CD14-positive monocyte (primary cell): ENCODE results near the gene LMX1B. TPM values are rescaled to one million over a fixed set of nuclear protein-coding genes. Genes with fewer than 3 reads are reported as not detected.
A peak's percentile ranks its signal among the peaks of the same experiment; 100 is the strongest.

Experiments used
- DNase-seq, 3 donors: peaks; one replicate each; pipeline ENCODE4 v3.0.0-alpha.2; 2011 to 2022
- H2AFZ ChIP-seq: 2 replicates; pipeline ENCODE4 v1.6.0; 2012; ENCODE audit warnings: mild to moderate bottlenecking, low read depth, low read length, inconsistent platforms; ENCODE audit not compliant: insufficient read depth, poor library complexity, severe bottlenecking
- H3K27ac ChIP-seq, 2 donors: 1 replicate in 1 of 2; 2 replicates in 1 of 2; pipeline ENCODE4 v1.5.1; 2012 to 2013; ENCODE audit warnings: low read length in 2 of 2, control low read depth in 1 of 2, inconsistent platforms in 1 of 2, low read depth in 1 of 2, mild to moderate bottlenecking in 1 of 2
- H3K27me3 ChIP-seq, 2 donors: one replicate each; pipeline versions ENCODE4 v1.6.0 to v1.6.1; 2011 to 2013; ENCODE audit warnings: low read length in 2 of 2; ENCODE audit not compliant: control insufficient read depth in 2 of 2, insufficient read depth in 2 of 2
- H3K36me3 ChIP-seq, 2 donors: replicated peaks in 1 of 2; 1 replicate in 1 of 2; 2 replicates in 1 of 2; pipeline versions ENCODE4 v1.5.1 to v1.6.1; 2012 to 2013; ENCODE audit warnings: low read length in 2 of 2, control low read depth in 1 of 2, inconsistent platforms in 1 of 2, mild to moderate bottlenecking in 1 of 2; ENCODE audit not compliant: insufficient read depth in 2 of 2, control insufficient read depth in 1 of 2
- H3K4me1 ChIP-seq, 2 donors: 1 replicate in 1 of 2; 2 replicates in 1 of 2; pipeline versions ENCODE4 v1.5.1 to v1.6.1; 2012 to 2013; ENCODE audit warnings: low read length in 2 of 2, control low read depth in 1 of 2, inconsistent platforms in 1 of 2, mild to moderate bottlenecking in 1 of 2, moderate library complexity in 1 of 2; ENCODE audit not compliant: insufficient read depth in 2 of 2, control insufficient read depth in 1 of 2
- H3K4me2 ChIP-seq: replicated peaks from 2 replicates; pipeline ENCODE3; 2012; ENCODE audit warnings: low read length, moderate library complexity, mild to moderate bottlenecking; ENCODE audit not compliant: poor library complexity, severe bottlenecking; ENCODE audit errors: extremely low read depth
- H3K4me3 ChIP-seq, 3 experiments: fragments of 200-600 bp in 1 of 3; sonication (generic) in 1 of 3; replicated peaks in 1 of 3; 1 replicate in 2 of 3; 2 replicates in 1 of 3; pipeline ENCODE4 v1.5.1; 2011 to 2013; ENCODE audit warnings: low read length in 3 of 3, mild to moderate bottlenecking in 3 of 3, control low read depth in 2 of 3, low read depth in 2 of 3, inconsistent platforms in 1 of 3, moderate library complexity in 1 of 3
- H3K79me2 ChIP-seq: 2 replicates; pipeline ENCODE4 v1.6.0; 2012; ENCODE audit warnings: mild to moderate bottlenecking, control low read depth, inconsistent platforms, low read length, moderate library complexity; ENCODE audit not compliant: insufficient read depth
- H3K9ac ChIP-seq: 2 replicates; pipeline ENCODE4 v1.6.0; 2017; ENCODE audit warnings: low read length, mild to moderate bottlenecking; ENCODE audit not compliant: insufficient read depth, poor library complexity, severe bottlenecking
- H3K9me3 ChIP-seq, 2 donors: replicated peaks in 1 of 2; 1 replicate in 1 of 2; 2 replicates in 1 of 2; pipeline versions ENCODE4 v1.5.1 to v1.6.1; 2012 to 2013; ENCODE audit warnings: low read length in 2 of 2, control low read depth in 1 of 2; ENCODE audit not compliant: control insufficient read depth in 1 of 2, insufficient read depth in 1 of 2
- H4K20me1 ChIP-seq: 2 replicates; pipeline ENCODE4 v1.6.0; 2012; ENCODE audit warnings: mild to moderate bottlenecking, low read length, control low read depth, moderate library complexity; ENCODE audit not compliant: insufficient read depth
- H3K27ac Mint-ChIP-seq, 7 donors: one replicate each; pipeline ENCODE4 v1.8.0; 2020; ENCODE audit warnings: mild to moderate bottlenecking in 7 of 7, mixed read lengths in 7 of 7, moderate library complexity in 6 of 7, inconsistent platforms in 2 of 7
- H3K27me3 Mint-ChIP-seq, 3 donors: one replicate each; pipeline ENCODE4 v1.8.0; 2021 to 2022; ENCODE audit warnings: low read depth in 3 of 3, mild to moderate bottlenecking in 3 of 3, mixed read lengths in 3 of 3, moderate library complexity in 3 of 3, inconsistent platforms in 1 of 3
- H3K36me3 Mint-ChIP-seq, 2 donors: one replicate each; pipeline ENCODE4 v1.8.0; 2020; ENCODE audit warnings: mixed read lengths in 2 of 2, inconsistent platforms in 1 of 2, mild to moderate bottlenecking in 1 of 2
- H3K4me1 Mint-ChIP-seq: one replicate; pipeline ENCODE4 v1.8.0; 2020; ENCODE audit warnings: mild to moderate bottlenecking, mixed read lengths
- H3K4me3 Mint-ChIP-seq, 2 donors: one replicate each; pipeline ENCODE4 v1.8.0; 2020; ENCODE audit warnings: mild to moderate bottlenecking in 2 of 2, mixed read lengths in 2 of 2, moderate library complexity in 1 of 2
- H3K9me3 Mint-ChIP-seq, 7 donors: one replicate each; pipeline ENCODE4 v1.8.0; 2020 to 2022; ENCODE audit warnings: mixed read lengths in 7 of 7, mild to moderate bottlenecking in 6 of 7, moderate library complexity in 6 of 7, inconsistent platforms in 2 of 7
- CTCF ChIP-seq: fragments of 200-600 bp; IDR thresholded peaks from one replicate; pipeline ENCODE4 v1.8.0; 2022; ENCODE audit warnings: antibody characterized with exemption, mild to moderate bottlenecking
- WGBS: methylation state at CpG from one replicate; pipeline ENCODE4 v1.1.5; 2013; ENCODE audit warnings: missing lambda C conversion rate; ENCODE audit not compliant: insufficient coverage; 5-methylcytosine and 5-hydroxymethylcytosine counted together
- intact Hi-C, 2 donors: fragments of 100-400 bp; cut with micrococcal nuclease; formaldehyde crosslinking; loops; one replicate each; pipeline versions ENCODE4 v1.15.0 to v1.15.1; 2023
- polyA plus RNA-seq, 3 donors: library from polyadenylated mRNA; depleted of rRNA in 1 of 3; unstranded in 2 of 3; stranded (reverse) in 1 of 3; fragments of 300-500 nt in 2 of 3; fragments of >200 nt in 1 of 3; fragmentation: Illumina TruSeq in 2 of 3; gene quantifications; 1 replicate in 2 of 3; 2 replicates in 1 of 3; pipeline ENCODE4 v1.2.3, GENCODE V29; 2012 to 2021

Gene LMX1B
- polyA plus RNA-seq, 3 donors, result not detected

DNA sequence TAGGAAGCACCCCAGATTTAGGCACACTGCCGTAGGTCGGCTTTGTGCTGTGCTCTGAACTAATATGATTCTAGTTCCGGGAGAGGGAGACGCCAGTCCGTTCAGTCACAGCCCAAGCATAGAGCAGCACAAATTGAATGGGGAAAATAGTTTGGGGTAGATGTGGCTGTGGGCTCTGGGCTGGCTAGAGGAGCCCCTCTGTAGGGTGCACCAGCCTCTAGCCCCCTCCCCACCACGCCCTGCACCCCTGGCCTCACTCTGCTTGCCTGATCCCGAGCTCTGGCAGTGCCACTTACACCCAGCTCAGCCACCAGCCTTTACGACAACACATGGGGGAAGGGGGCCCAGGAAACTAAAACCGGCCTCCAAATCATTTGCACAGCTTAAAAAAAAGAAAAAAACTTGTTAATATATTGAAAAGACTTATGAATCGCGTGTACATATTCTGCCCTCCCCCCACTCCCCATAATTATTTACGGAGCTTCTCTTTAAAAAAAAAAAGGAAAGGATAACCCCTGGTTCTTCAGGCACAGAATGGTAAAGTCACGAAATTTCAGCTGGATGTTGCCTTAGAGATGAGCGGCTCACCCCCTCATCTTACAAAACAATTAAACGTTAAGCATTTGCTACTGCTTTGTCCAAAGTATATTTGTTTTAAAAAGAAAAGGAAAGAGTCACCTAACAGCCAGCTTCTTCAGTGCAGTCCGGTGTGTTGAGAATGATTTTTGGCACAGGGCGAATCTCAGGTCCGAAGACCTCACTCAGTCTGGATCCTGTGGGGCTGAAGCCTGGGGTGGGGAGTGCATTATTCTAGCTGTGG lies 3.5 kb downstream of the LMX1B start:
- Histone ChIP-seq H3K36me3 (no peaks in the 10 kb centered on the region), H2AFZ (no peak overlapping the region), H4K20me1 (no peaks in the 10 kb centered on the region), H3K9ac (no peak overlapping the region), H3K4me1 (peaks cover 5 to 12% of the 10 kb centered on the region in 2 donors), H3K27me3 (peaks cover 64 to 84% of the 10 kb centered on the region in 2 donors), H3K27ac (no peak overlapping the region), H3K79me2 (no peaks in the 10 kb centered on the region), H3K4me2 (no peak overlapping the region), H3K4me3 (no peak overlapping the region), H3K9me3 (peaks cover 0 to 47% of the 10 kb centered on the region in 2 donors)
- Mint-ChIP-seq H3K27ac (no peak overlapping the region), H3K36me3 (peaks cover 0 to 3% of the 10 kb centered on the region in 2 donors), H3K4me3 (peak overlapping the region in 1 of 2 donors; percentile 84), H3K9me3 (peaks cover 0 to 27% (median 12%) of the 10 kb centered on the region in 7 donors), H3K27me3 (peaks cover 83 to 93% (median 88%) of the 10 kb centered on the region in 3 donors), H3K4me1 (peaks cover 17% of the 10 kb centered on the region)
- TF ChIP-seq CTCF, result no peak
- 20% methylated on average over 5 of the region's 18 CpGs for WGBS
- intact Hi-C loops, result no loop called here
- no peak for DNase-seq

DNA sequence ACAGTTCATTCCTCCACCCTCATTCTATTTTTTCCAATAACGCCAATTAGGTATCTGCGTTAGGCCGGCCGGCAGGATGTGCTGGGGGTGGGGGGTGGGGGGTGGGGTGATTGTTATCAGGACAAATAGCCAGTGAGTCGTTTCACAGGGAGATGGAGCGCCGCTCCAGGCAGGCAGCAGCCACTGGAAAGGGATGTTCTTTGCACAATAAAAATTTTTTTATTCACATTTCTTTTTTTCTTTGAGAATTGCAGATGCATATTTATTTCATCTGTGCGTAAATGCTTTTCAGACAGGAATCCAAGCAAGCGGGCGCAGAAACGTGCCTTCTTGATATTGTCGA lies 4.1 kb downstream of the LMX1B start:
- Mint-ChIP-seq H3K36me3 (peaks cover 0 to 3% of the 10 kb centered on the region in 2 donors), H3K4me3 (peak overlapping the region in 1 of 2 donors; percentile 84), H3K9me3 (peaks cover 0 to 26% (median 12%) of the 10 kb centered on the region in 7 donors), H3K27ac (no peak overlapping the region), H3K27me3 (peaks cover 86 to 94% (median 90%) of the 10 kb centered on the region in 3 donors), H3K4me1 (peaks cover 17% of the 10 kb centered on the region)
- 10% methylated on average over 2 of the region's 12 CpGs for WGBS
- Histone ChIP-seq H3K27me3 (peaks cover 66 to 86% of the 10 kb centered on the region in 2 donors), H3K4me2 (no peak overlapping the region), H3K27ac (no peak overlapping the region), H2AFZ (no peak overlapping the region), H3K9me3 (peaks cover 0 to 51% of the 10 kb centered on the region in 2 donors), H3K36me3 (no peaks in the 10 kb centered on the region), H4K20me1 (no peaks in the 10 kb centered on the region), H3K79me2 (no peaks in the 10 kb centered on the region), H3K4me1 (peaks cover 3 to 6% of the 10 kb centered on the region in 2 donors), H3K4me3 (no peak overlapping the region), H3K9ac (no peak overlapping the region)
- no peak for TF ChIP-seq CTCF
- no peak for DNase-seq
- intact Hi-C loops, result no loop called here
